Transverse colon (tissue), 4 donors: ENCODE data around the gene MYH9. TPM values are rescaled to one million over a fixed set of nuclear protein-coding genes. Genes with fewer than 3 reads are reported as not detected.

Experiments
- DNase-seq: peaks from one replicate; pipeline ENCODE4 v3.0.0-alpha.2; 2019
- H3K27ac ChIP-seq, 4 donors: fragments of 200-600 bp; sonication (generic); 2 replicates each; pipeline ENCODE4 v1.5.1; 2016 to 2018; ENCODE audit warnings: inconsistent platforms in 4 of 4
- H3K27me3 ChIP-seq: fragments of 200-600 bp; sonication (generic); 2 replicates; pipeline ENCODE4 v1.5.1; 2017; ENCODE audit warnings: inconsistent platforms
- H3K36me3 ChIP-seq, 4 donors: fragments of 200-600 bp; sonication (generic); 2 replicates each; pipeline ENCODE4 v1.5.1; 2017 to 2019; ENCODE audit warnings: inconsistent platforms in 4 of 4
- H3K4me1 ChIP-seq, 4 donors: fragments of 200-600 bp; sonication (generic); 2 replicates each; pipeline ENCODE4 v1.5.1; 2017 to 2020; ENCODE audit warnings: inconsistent platforms in 4 of 4
- H3K4me3 ChIP-seq, 4 donors: fragments of 200-600 bp; sonication (generic); 1 replicate in 1 of 4; 2 replicates in 3 of 4; pipeline versions ENCODE4 v1.5.1 to v1.6.1; 2017 to 2019; ENCODE audit warnings: inconsistent platforms in 4 of 4
- H3K9me3 ChIP-seq, 2 donors: fragments of 200-600 bp; sonication (generic); 2 replicates each; pipeline ENCODE4 v1.5.1; 2017 to 2019; ENCODE audit warnings: inconsistent platforms in 2 of 2
- CTCF ChIP-seq, 5 experiments: fragments of 200-600 bp in 3 of 5; fragments of 450-650 bp in 2 of 5; sonication (generic) in 3 of 5; IDR thresholded peaks; 1 replicate in 2 of 5; 2 replicates in 3 of 5; pipeline ENCODE4 v1.5.1; 2016 to 2017; ENCODE audit warnings: antibody characterized with exemption in 5 of 5, inconsistent platforms in 3 of 5, mild to moderate bottlenecking in 2 of 5, moderate library complexity in 1 of 5
- EP300 ChIP-seq: sonication (generic); formaldehyde crosslinking; IDR thresholded peaks from one replicate; pipeline ENCODE4 v1.6.1; 2017; ENCODE audit warnings: antibody characterized with exemption, low read depth
- POLR2A ChIP-seq: fragments of 450-650 bp; IDR thresholded peaks from one replicate; pipeline ENCODE4 v1.6.1; 2016; ENCODE audit warnings: antibody characterized with exemption, mild to moderate bottlenecking, moderate library complexity
- POLR2AphosphoS5 ChIP-seq, 3 donors: sonication (generic); formaldehyde crosslinking; IDR thresholded peaks; one replicate each; pipeline ENCODE4 v1.6.1; 2016; ENCODE audit warnings: antibody characterized with exemption in 3 of 3
- WGBS, 2 donors: methylation state at CpG; one replicate each; pipeline ENCODE4 v1.1.5; 2018; ENCODE audit warnings: low coverage in 1 of 2; 5-methylcytosine and 5-hydroxymethylcytosine counted together
- in situ Hi-C, 4 donors: fragments of 200-750 bp; cut with MboI; loops; one replicate each; pipeline versions ENCODE4 v1.15.0 to v1.15.1; 2017; ENCODE audit warnings: low sequenced_read_pairs in 3 of 4, low pct_ligation_motif_present in 1 of 4, low pct_unique_long_range_greater_than_20kb in 1 of 4
- intact Hi-C: fragments of 100-400 bp; cut with DNase I; formaldehyde crosslinking; loops from one replicate; pipeline ENCODE4 v1.15.1; 2023; ENCODE audit warnings: low total_unique reads
- total RNA-seq, 4 donors: library from RNA; depleted of rRNA; stranded (reverse); fragments of >200 nt; gene quantifications; one replicate each; pipeline ENCODE4 v1.1.0, GENCODE V29; 2016

The MYH9 gene
- total RNA-seq, 4 donors from 2014 or later: 385 to 511 (median 460) TPM

DNA sequence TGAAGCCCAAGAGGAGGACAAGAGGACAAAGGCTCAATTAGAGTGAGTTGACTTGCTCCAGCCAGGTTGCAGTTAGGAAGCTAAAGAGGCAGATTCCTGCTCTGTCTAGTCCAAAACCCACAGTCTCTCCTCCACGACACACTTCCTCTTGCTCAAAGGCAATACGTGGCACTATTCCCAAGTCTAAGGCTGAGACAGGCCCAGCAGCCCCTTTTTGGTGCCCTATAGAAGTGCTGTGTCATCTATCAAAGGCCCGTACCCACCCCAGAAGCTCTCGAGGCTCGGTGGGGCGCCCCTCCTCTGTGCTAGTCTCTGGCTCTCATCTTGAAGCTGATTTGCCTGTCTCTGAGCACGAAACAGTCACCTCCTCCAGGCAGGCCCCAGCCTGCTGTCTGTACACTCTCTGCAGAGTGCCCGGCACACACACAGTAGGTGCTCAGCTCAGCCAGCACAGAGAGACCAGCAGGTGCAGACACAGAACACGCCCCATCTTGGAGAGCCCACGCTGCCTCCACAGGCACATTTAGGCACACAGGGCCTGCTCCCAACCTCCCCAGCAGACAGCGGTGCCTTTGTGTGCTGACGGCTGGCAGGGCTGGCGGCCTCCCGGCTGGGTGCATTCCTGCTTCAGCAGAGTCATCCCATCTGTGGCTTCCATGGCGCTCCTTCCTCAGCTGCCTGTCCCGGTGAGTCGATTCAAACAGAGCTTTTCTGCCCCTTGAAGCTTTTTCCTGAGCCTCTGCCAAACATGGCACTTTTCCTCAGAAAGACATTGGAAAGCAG, 52.8 kb downstream of the MYH9 start:
- peaks cover 0 to 19% (median 5%) of the 10 kb centered on the region in 4 donors for H3K36me3 ChIP-seq
- no peaks in the 10 kb centered on the region for H3K27me3 ChIP-seq
- H3K27ac ChIP-seq: peak overlapping the region; percentile 92 to 99 (median 96)
- in situ Hi-C loops: no loop called here
- TF ChIP-seq POLR2A: no peak
- peak in 1 of 3 donors; percentile 31 for TF ChIP-seq POLR2AphosphoS5 (IDR thresholded peaks at IDR 0.05)
- TF ChIP-seq EP300: no peak
- no peak for TF ChIP-seq CTCF (IDR thresholded peaks at IDR 0.05)
- no peaks in the 10 kb centered on the region for H3K9me3 ChIP-seq
- H3K4me1 ChIP-seq: peaks cover 82 to 97% (median 88%) of the 10 kb centered on the region in 4 donors
- H3K4me3 ChIP-seq: peak overlapping the region in 1 of 4 donors; percentile 3
- no peak for DNase-seq
- WGBS, 2 donors: 53% methylated on average over 13 of the region's 17 CpGs; no CpG with 5 or more reads in 1 of the 2 donors
- intact Hi-C loops: no loop called here

GRCh38 chr22:36334081-36334820, 53.5 kb downstream of the MYH9 start:
- intact Hi-C loops: no loop called here
- H3K27me3 ChIP-seq: no peaks in the 10 kb centered on the region
- peak; percentile 52 for DNase-seq

GRCh38 chr22:36333644-36334043, 54.1 kb downstream of the MYH9 start:
- in situ Hi-C loops: no loop called here
- Histone ChIP-seq H3K27ac (peak overlapping the region; percentile 92 to 99 (median 96)), H3K4me3 (no peak overlapping the region), H3K4me1 (peaks cover 87 to 99% (median 94%) of the 10 kb centered on the region in 4 donors), H3K27me3 (no peaks in the 10 kb centered on the region), H3K9me3 (no peaks in the 10 kb centered on the region), H3K36me3 (peaks cover 0 to 6% (median 0%) of the 10 kb centered on the region in 4 donors)
- WGBS, 2 donors: 20 to 34% methylated on average over 1 to 5 of the region's 5 CpGs
- no peak for DNase-seq
- intact Hi-C loops: no loop called here
- TF ChIP-seq POLR2AphosphoS5 (IDR thresholded peaks at IDR 0.05) (peak in 1 of 3 donors; percentile 4), CTCF (IDR thresholded peaks at IDR 0.05) (no peak)

More at GRCh38 chr22:36334081-36334820, 53.5 kb downstream of the MYH9 start:
- TF ChIP-seq POLR2A (no peak), EP300 (no peak), CTCF (IDR thresholded peaks at IDR 0.05) (no peak), POLR2AphosphoS5 (IDR thresholded peaks at IDR 0.05) (peak in 2 of 3 donors; percentile 22 to 61)
- in situ Hi-C loops: no loop called here
- H3K4me3 ChIP-seq: no peak overlapping the region
- H3K36me3 ChIP-seq: peaks cover 0 to 12% (median under 1%) of the 10 kb centered on the region in 4 donors
- peaks cover 81 to 97% (median 89%) of the 10 kb centered on the region in 4 donors for H3K4me1 ChIP-seq
- peak overlapping the region; percentile 92 to 99 (median 96) for H3K27ac ChIP-seq
- WGBS, 2 donors: 67 to 75% methylated on average over 5 to 25 of the region's 25 CpGs
- no peaks in the 10 kb centered on the region for H3K9me3 ChIP-seq
